ENCODE results near the gene NUP62. TPM values are rescaled to one million over a fixed set of nuclear protein-coding genes. Genes with fewer than 3 reads are reported as not detected.

NUP62 gene
- total and polyA plus RNA-seq, 2 of the 8 experiments (the other 6 are each of a cell fraction or from before 2014, with no cell fraction given), result 50.0 to 107 TPM

DNA sequence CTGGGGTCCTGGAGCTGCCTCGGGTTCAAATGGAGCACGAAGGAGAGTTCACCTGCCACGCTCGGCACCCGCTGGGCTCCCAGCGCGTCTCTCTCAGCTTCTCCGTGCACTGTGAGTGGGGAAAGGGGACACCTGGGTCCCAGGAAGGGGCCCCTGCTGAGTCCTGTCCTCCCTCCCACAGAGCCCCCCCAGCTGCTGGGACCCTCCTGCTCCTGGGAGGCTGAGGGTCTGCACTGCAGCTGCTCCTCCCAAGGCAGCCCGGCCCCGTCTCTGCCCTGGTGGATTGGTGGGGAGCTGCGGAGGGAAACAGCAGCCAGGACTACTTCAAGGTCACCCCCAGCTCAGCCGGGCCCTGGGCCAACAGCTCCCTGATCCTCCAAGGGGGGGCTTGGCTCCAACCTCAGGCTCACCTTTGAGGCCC lies 42.7 kb upstream of the NUP62 start:
- ChIA-PET CTCF (ENCODE audit: partially characterized antibody) (interaction anchor here (1.2 kb wide), 3 partner anchors 12 to 35 kb away, joined by 3 to 6 read pairs (median 4); no protein-coding TSS in a partner anchor), POLR2A (ENCODE audit: partially characterized antibody) (interaction anchor here (0.9 to 1.6 kb wide), 4 partner anchors 12 to 44 kb away, joined by 3 to 12 read pairs (median 4); partner anchors contain the start of genes ATF5 and NUP62)
- Histone ChIP-seq H3K23ac (ENCODE audit: insufficient read length) (no peak overlapping the region), H3K4me2 (ENCODE audit: insufficient read depth in 1 of 2, low read depth in 2 of 2, low read length in 2 of 2) (no peak overlapping the region), H3K9ac (replicated peaks in 1 of 4; ENCODE audit: extremely low read depth in 1 of 4, low read depth in 3 of 4, low read length in 3 of 4) (no peak overlapping the region), H3K4me1 (replicated peaks in 1 of 4; ENCODE audit: control insufficient read depth in 3 of 4, insufficient read depth in 4 of 4, low read length in 3 of 4) (no peaks in the 10 kb centered on the region), H3K27me3 (replicated peaks in 1 of 4; ENCODE audit: control insufficient read depth in 3 of 4, extremely low read depth in 1 of 4, insufficient read depth in 3 of 4, low read length in 3 of 4) (no peaks in the 10 kb centered on the region), H3K56ac (replicated peaks; ENCODE audit: insufficient read length, low read depth, low read length) (no peak overlapping the region), H3K23me2 (ENCODE audit: low read depth, low read length) (no peaks in the 10 kb centered on the region), H2BK20ac (ENCODE audit: low read length) (no peak overlapping the region), H3K4ac (replicated peaks; ENCODE audit: insufficient read length, low read depth, low read length) (no peak overlapping the region), H3K79me1 (ENCODE audit: low read depth, low read length) (no peaks in the 10 kb centered on the region), H3K14ac (ENCODE audit: insufficient read length) (no peak overlapping the region), H2AFZ (ENCODE audit: low read length) (no peak overlapping the region), H2BK5ac (ENCODE audit: low read depth, low read length) (no peak overlapping the region), H4K20me1 (replicated peaks in 1 of 2; ENCODE audit: control insufficient read depth in 1 of 2, insufficient read depth in 2 of 2, low read length in 2 of 2) (peaks cover 0 to 2% of the 10 kb centered on the region in 2 experiments), H4K5ac (ENCODE audit: insufficient read length, low read depth, low read length) (no peak overlapping the region), H4K91ac (replicated peaks; ENCODE audit: insufficient read length, low read length) (no peak overlapping the region), H3K18ac (ENCODE audit: extremely low read depth, low read length) (no peak overlapping the region), H2BK15ac (ENCODE audit: low read length) (no peak overlapping the region), H3K79me2 (ENCODE audit: control insufficient read depth in 1 of 2, insufficient read depth in 2 of 2, low read length in 2 of 2) (no peaks in the 10 kb centered on the region), H3K4me3 (ENCODE audit: extremely low read depth in 1 of 4, insufficient read depth in 2 of 4, low read depth in 3 of 4, low read length in 4 of 4) (no peak overlapping the region), H3K9me3 (ENCODE audit: insufficient read depth in 2 of 2, low read depth in 1 of 2, low read length in 1 of 2) (no peaks in the 10 kb centered on the region), H2BK12ac (ENCODE audit: low read depth, low read length) (no peak overlapping the region), H3K36me3 (ENCODE audit: control insufficient read depth in 2 of 4, insufficient read depth in 4 of 4, low read length in 3 of 4) (no peaks in the 10 kb centered on the region), H2AK5ac (ENCODE audit: low read depth, low read length) (no peak overlapping the region), H4K8ac (ENCODE audit: extremely low read depth, insufficient read depth, low read length) (no peak overlapping the region), H3K27ac (ENCODE audit: low read depth, low read length) (no peak overlapping the region), H2BK120ac (replicated peaks; ENCODE audit: low read depth, low read length) (no peak overlapping the region)
- no peak for FAIRE-seq
- 89% methylated on average over 8 of the region's 12 CpGs; no CpG with 5 or more reads in 1 of the 2 experiments for WGBS, 2 experiments (ENCODE audit: extremely low coverage in 1 of 2, insufficient coverage in 1 of 2, insufficient read length in 1 of 2, insufficient replicate concordance in 2 of 2, low coverage in 1 of 2, low lambda C conversion rate in 2 of 2, missing lambda C conversion rate in 1 of 2)
- no peak for DNase-seq (ENCODE audit: low read depth in 1 of 2, low spot score in 2 of 2)
- TF ChIP-seq CEBPB (IDR thresholded peaks at IDR 0.05; ENCODE audit: low read depth, low read length) (no peak), CBX5 (IDR thresholded peaks at IDR 0.05; ENCODE audit: low read depth, low read length) (no peak), TEAD4 (IDR thresholded peaks at IDR 0.05; ENCODE audit: low read depth, low read length) (no peak), CBX8 (IDR thresholded peaks at IDR 0.05; ENCODE audit: borderline replicate concordance, low read depth, low read length) (no peak), RAD21 (IDR thresholded peaks at IDR 0.05 in 1 of 2, conservative IDR thresholded peaks at IDR 0.05 in 1 of 2; ENCODE audit: low read depth in 2 of 2, low read length in 2 of 2) (no peak), CHD2 (IDR thresholded peaks at IDR 0.05; ENCODE audit: low read length) (no peak), CHD1 (IDR thresholded peaks at IDR 0.05; ENCODE audit: low read depth, low read length) (no peak), KDM4A (IDR thresholded peaks at IDR 0.05; ENCODE audit: low read depth, low read length, severe bottlenecking) (no peak), TAF1 (IDR thresholded peaks at IDR 0.05; ENCODE audit: low read depth, low read length) (no peak)

All from H1 (cell line).